GM19468 (cell line): ENCODE measurements around the gene ALCAM.

ENCODE experiments used
- ATAC-seq: cut with Tn5 transposase; IDR thresholded peaks from one replicate; pipeline ENCODE4 v1.9.1; 2021; ENCODE audit warnings: mild to moderate bottlenecking, moderate library complexity, moderate number of reproducible peaks; ENCODE audit not compliant: unreplicated experiment; ENCODE audit errors: extremely low read depth

ALCAM gene

DNA sequence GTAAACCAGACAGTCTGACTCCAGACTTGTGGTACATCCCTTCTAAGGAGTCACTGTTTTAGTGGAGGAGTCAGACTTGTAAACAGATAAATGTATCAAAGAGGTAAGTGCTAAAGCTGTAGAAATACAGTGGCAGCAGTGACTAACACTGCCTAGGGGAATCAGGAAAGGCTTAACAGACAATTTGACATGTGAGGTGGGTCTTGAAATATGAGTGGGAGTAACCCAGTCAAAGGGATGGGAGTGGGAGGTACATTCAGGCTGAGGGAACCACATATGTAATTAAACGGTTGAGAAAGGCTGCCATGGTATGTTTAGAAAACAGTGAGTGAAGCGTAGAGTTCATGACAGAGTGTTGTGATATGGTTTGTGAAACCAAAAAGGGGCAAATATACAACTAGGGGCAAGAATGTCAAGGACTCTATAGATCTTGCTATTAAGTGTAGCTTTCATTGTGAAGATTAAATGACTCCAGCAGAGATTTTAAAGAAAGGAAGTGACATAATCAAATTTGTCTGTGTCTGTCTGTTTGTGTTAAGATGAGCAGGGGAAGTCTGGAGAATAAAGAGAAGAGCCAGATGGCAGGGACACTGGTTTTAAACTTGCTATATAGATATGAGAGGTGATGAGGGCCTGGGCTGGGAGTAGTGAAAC is 11.2 kb upstream of the ALCAM start:
- ATAC-seq = no peak

DNA sequence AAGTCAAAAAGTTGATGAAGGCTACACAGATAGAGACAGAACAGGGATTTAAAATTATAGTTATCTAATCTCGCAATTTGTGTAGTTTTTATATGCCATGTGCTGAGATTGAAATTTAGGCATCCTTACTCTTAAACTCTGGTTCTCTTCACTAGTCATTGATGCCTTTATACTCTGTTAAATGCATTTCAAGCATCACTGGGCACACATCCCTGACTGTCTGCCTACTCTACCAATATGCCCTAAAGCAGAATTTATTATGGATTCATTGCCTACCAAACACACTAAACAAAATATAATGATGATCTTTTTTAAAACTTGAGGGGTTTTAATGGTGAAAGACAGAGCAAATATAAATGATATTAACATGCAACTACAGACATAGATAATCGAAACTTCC is 10.3 kb upstream of the ALCAM start:
- no peak for ATAC-seq

DNA sequence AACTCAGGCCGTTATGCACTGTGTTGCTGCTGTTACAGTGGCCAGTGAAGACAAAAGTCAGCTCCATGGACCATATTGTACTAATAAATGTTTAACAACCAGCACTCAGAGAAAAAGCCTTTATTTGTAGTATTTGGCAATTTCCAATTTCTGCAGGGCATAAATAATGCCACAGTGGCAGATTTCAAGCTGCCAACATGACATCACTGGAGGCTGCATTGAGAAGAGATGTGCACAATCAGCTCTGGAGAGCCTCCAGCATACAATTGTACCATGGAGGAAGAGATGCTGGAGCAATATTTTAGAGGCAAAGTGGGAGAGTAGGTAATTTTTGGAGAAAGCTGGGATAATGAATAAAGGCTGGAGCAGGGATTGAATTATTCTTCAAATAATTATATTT is 9.7 kb upstream of the ALCAM start:
- no peak for ATAC-seq

DNA sequence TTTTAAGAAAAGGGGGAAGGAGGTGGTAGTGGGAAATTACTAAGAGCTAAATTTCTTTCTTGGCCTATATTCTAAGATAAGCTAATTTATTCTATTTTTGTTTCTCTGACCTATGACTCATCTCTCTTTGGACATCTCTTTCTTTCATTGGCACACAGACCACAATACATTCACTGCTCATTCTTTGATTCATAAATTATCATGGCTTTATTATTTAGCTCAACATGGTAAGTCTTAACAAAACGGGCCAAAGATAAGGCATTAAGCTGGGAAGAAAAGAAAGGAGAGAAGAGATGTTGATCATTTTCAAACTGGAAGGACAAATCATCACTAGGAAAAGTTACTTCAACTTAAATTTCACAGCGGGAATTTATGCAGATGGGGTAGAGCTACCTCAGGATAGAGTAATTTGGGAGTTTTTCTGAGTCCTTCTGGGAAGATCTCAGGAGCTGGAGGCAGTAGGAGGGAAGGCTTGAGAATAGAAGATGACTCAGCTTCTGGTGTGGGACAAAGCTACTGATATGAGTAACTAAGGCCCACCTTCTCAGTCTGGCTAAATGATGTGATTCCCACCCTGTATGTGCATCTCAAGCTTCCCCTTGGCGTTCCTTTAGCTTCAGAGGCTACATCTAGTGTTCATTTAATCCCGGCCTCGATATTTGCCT is 7.5 kb upstream of the ALCAM start:
- ATAC-seq = no peak

DNA sequence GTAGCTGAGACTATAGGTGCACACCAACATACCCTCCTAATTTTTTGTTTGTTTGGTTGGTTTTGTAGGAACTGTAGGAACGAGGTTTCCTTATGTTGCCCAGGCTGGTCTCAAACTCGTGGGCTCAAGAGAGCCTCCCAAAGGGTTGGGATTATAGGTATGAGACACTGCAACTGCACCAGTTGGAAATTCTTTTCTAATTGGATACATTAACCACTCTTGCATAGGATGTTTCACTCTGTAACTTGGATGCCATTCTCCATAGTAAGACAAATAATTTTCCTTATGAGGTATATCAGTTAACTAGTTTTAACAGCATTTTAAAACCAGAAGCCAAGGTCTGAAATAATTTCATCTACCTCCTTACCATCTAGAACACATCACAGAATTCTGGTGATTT is 6.7 kb upstream of the ALCAM start:
- ATAC-seq = no peak

DNA sequence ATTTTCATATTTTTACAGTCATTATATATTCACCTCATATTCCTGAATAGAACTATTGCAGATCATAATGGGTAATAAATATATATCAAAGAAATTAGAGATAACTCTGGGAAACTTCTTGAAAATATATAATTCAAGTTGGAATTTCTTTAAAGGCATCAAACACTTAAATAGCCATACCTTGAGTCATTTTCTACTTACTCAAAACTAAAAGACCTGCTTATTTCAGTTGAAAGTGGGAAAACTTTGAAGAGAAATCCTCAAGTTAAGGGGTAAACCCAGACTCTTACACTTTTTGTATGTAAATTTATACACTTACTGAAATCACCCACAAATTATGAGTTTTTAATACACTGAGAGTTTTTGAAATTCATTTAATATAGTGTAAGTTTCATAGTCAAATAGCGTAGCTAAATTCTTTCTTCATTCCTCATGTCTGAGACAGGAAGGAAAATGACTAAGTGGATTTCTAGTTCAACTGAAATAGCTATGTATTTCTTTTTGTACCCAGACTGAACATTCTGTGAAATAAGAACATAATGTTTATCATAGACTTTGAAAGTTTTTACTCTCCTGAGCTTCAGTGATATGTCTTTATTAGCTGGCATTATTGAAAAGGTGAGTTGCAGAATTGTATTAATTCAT is 4.6 kb upstream of the ALCAM start:
- no peak for ATAC-seq

DNA sequence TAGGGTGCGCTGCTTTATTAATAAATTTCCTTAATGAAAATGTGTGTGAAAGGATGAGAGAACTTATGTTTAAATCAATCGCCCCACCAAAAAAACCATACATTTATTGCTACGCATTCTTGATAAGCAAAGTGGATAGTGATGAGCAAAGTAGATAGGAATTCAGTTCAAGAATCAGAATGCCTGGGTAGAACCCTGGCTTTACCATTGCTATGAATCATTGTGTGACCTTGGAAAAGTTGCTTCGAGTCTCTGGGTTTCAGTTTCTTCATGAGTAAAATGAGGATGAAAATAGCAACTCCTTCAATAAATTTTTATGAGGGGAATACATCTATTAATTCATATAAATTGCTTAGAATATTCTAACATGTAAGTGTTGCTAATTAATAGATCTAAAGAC is 2.6 kb upstream of the ALCAM start:
- no peak for ATAC-seq

DNA sequence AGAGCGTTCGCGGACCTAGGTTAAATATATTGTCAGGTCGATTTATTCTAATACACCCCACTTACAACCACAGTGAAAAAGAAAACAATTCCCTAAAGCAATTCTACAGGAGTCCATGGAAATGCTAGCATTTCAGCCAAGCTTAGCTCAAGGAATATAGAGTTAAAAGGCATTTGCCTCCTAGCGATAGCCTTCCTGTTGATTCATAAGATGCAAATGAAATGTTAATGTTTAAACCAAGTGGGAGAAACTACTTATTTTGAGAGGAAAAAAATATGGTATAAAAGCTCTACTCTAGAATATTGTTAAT is 1.7 kb upstream of the ALCAM start:
- ATAC-seq = no peak

DNA sequence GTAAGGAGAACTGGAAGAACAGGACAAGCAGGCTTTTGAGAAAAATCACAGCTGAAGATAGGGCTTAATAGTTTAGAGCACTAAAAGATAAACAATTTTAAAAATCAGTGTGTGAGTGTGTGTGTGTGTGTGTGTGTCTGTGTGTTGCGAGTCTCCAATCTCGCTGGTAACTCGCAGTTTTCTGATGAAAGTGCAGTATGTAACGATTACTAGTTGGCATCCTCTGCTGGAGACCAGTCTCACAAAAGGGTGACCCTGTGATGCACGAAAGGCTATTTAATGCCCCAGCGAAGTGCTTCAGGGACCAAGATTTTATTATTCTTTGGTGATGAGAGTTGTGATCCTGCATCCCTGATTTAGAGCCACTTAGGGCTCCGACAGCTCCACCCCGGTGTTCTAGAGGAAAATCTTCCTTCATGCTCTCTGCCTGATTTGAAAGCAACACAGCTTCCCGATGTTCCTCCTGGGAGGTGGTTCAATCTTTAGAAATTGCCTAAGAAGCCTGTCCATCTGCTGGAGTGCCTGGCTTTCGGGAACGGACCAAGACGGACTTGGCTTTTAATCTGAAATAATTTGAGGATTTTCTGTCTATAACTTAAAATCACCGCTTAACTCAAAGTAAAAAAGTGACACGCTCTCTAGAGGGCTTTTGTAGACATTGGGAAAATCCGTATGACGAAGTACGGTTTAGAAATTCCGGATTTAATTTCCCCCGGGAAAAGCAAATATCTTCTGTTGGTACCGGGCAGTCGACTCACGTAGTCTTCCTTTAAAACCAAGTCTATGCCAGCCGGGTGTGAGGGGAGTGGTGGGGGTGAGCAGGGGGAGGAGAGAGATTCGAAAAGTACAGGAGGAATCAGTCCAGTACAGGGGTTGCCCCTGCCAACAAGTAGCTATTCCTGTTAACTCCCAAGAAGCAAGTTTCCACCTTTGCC is 1.1 kb upstream of the ALCAM start:
- no peak for ATAC-seq

DNA sequence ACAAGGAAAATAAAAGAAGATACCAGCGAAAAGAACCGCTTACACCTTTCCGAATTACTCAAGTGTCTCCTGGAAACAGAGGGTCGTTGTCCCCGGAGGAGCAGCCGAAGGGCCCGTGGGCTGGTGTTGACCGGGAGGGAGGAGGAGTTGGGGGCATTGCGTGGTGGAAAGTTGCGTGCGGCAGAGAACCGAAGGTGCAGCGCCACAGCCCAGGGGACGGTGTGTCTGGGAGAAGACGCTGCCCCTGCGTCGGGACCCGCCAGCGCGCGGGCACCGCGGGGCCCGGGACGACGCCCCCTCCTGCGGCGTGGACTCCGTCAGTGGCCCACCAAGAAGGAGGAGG is 325 bp downstream of the ALCAM start:
- no peak for ATAC-seq

DNA sequence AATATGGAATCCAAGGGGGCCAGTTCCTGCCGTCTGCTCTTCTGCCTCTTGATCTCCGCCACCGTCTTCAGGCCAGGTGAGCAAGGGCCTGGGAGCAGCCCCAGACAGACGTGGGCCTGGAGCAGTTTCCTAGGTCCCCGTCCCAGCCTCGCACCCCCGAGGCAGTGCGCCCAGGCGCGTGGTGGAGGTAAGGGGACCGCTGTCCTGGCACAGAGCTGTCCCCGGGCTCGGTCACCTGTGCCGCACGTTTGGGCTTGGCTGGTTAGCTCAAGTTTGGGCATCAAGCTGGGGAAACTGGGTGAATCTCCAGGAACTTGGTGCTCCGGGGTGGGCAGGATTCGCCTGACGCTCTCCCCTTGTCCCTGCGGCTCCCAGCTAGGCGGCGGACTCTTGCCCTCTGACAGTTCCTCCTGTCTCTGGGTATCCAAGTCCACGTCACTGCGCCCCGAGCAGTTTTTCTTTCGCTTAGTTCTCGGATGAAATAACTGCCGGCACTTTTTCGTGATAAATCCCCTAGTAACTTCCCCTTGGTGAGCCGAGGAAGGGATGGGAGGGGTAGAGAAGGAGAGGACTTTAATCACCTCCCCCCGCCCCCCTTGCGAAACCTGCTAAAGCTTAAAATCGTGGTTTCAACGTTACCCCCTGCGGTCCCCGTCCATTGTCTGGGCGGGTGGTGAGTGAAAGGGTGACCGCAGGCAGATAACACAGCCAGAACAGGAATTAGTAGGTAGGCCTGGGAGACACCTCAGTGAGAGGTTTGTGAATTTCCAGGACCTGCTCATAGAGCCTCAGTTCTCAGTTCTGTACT is 901 bp downstream of the ALCAM start:
- no peak for ATAC-seq

DNA sequence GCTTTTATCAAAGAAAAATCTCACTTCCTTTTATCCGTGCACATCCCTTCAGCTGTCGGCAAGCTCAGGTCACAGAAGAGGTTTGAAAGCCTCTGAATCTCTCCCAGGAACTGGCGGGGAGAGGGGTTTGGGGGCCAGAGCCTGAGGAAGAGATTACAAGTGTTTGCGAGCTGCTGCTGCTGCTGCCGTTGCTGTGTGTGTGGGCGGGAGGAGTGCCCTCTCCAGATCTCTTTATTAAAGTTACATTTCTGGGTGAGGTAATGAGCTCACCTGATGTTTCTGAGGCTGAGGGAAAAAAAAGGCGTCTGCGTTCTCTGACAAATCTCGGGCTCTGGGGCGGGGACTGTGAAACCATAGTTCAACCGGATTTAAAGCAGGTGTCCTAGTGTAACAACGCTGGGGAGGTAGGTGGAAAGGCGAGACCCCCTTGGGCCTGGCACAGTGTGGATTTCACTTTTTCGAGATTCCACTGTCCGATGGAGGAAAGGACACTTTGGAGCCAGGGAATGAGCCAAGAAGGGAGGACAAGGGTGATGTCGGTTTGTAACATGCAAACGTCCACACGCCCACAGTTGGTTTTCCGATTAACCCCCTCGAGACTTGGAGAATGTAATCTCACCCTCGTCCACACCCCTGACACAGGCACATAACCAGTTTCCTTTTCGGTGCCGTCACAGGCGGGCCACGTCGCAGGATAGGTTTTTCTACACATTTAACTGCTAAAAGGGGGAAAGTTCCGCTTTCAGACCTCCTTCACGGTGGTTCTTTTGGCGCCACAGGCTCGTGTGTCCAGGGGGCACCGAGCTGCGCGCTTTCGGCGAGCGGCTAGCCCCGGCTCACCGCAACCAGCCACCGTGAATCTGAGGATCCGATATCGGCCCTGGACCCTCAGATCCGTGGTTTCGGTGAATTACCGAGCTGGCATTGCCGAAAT is 2.1 kb downstream of the ALCAM start:
- ATAC-seq = peak; percentile 12

DNA sequence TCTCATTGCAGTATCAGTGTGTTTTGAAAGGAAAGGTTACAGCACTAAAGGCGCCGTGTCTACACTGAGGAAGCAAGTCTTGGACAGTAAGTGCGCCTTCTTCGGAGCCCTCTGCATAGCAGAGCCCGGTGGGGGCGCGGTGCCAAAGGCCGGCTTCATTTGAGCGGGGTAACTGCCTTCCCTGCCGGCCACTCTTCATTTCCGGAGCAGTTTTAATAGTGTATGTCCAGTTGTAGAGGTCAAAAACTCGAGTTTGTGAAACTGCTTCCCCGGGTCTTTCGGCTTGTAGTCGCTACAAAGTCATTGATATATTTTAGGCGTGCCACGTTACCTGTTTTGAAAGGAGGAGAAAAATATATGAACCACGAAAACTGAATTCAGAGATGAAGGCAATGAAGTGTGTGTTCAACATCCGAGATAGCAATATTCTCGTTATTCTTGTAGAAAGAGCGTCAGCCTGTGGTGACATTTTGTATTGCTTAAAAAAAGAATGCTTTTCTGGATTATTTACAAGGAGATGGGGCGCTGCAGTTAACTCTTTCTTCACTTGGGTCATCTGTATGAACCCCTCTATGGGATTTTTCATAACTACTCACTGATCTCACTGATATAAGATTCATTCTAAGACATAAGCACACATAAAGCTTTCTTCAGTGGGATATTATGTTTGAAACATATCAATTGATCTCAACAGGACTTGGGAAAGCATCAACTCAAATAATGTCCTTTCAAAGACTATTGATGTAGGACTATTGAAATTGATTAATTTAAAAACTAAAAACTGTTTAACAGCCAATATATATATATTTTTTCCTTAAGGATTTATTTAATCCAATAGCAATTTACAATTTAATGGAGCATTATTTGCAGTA is 3.0 kb downstream of the ALCAM start:
- ATAC-seq = peak; percentile 4

DNA sequence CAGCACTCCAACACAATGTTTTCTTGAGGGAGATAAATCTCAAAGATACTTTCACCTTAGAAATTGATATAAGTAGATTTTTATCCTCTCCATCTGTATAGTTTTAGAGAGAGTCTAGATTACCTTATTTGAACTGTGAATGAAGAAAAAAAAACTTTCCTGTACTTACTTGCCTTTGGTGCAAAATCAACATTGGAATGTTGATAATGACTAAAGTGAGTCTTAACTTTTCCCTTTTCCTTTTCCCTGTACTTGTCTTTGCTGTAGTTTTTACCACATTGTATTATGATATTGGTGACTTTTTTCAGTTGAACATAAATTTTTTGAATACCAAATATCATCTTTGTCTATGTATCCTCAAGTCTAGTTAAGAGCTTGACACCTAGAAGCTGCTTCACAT is 6.7 kb downstream of the ALCAM start:
- no peak for ATAC-seq

DNA sequence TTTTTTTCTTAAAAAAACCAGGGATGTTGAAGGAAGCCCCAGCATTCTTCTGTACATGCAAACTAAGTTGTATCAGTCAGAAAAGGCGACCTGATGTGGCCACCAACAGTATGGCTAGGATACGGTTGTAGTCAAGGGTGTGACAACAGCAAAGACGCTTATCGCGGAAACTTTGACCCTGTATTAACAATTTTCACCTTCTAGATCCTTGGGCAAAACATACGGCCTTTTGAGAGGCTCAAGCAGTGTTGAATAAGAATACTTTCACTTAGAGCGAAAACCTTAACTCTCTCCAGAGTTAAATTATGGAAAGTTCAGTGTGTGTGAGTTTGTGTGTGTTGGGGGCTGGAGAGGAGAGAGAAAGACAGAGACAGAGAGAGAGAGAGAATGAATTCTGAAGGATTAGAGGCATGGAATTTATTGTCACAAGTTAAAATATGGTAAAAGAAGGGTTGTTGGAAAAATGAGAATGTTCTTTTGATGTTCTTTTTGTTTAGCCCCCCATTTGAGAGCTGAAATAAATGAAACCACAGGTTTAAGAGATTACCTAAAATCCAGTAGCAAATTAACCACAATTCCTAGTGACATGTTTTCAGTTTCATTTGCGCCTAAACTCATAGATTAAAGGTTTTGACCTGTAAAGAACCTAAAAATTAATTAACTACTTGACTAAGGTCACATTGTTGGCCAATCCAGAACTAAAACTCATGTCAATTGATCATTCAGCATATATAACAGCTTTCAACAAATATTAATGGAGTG is 9.2 kb downstream of the ALCAM start:
- no peak for ATAC-seq

DNA sequence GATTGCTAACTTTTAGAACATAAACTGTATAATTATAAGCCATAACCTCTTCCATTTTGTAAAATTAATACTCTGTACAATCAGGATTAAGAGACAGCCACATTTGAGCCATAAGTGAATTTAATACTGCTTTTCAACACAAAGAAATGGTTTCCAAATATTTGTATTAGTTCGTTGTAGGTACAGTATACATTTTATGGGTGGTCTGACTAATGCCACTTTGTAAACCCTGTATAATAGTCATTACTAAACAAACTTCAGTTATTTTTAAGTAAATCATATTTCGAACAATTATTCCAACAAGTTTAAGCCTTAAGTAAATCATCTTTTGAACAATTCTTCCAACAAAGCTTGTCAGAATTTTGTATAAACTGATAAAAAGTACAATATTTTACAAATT is 11.0 kb downstream of the ALCAM start:
- no peak for ATAC-seq

DNA sequence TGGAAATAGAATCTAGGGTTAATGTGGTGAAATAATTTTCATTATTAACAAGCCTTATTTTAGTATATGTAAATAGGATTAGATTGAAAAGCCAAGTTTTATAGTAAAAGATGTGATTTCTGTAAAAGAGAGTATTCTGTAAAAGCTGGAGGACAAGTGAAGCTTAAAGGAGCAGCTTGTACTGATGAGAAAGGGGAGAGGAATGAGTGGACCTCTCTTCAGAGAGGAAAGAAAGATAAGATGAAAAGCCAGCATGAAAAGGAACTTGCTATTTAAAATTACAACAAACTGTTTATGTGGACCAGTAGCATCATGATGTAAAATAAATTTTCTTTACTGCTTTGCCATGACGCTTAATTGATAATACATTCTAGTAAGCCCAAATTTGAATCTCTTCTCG is 18.5 kb downstream of the ALCAM start:
- ATAC-seq = no peak
